SHP77 (cell line): ENCODE data around the gene SEPHS1.
"Not testable (repeated sequence)": the region's sequence is repeated elsewhere in the genome, so short reads cannot be mapped to it uniquely, and the experiment has no call there.

ENCODE experiments used
- DNase-seq, 2 experiments: peaks; one replicate each; lab custom pipeline; 2025; lab: John Stamatoyannopoulos, UW

SEPHS1 gene

DNA sequence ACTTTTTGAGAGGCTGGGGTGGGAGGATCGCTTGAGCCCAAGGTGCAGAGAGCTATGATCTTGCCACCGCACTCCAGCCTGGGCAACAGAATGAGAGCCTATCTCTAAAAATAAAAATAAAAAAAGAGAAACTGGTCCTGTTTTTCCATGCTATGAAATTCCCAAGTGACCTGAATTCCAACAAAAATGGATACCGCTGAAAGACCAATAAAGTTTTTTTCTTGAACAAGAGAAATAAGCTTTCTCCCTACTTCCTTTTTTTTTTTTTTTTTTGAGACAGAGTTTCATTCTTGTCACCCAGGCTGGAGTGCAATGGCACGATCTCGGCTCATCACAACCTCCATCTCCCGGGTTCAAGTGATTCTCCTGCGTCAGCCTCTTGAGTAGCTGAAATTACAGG, 12.5 kb upstream of the SEPHS1 start:
- no peak for DNase-seq

DNA sequence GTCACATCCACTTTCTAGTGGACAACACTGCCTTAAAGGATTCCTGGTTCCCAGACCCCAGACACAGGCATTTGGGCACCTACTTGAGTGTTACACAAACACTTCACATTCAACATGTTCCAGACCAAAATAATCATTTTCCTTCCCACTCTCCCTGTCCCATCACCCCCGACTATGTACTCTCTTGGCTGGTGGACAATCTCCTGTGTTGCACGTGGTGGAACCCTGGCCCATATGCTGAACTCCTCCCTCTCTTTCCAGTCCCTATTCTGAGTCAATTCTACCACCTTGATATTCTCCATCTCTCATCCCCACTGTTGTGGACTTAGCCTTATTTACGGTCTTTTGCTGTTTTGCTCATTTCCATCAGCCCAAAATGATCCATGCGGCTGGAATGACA, 8.3 kb upstream of the SEPHS1 start:
- no peak for DNase-seq

DNA sequence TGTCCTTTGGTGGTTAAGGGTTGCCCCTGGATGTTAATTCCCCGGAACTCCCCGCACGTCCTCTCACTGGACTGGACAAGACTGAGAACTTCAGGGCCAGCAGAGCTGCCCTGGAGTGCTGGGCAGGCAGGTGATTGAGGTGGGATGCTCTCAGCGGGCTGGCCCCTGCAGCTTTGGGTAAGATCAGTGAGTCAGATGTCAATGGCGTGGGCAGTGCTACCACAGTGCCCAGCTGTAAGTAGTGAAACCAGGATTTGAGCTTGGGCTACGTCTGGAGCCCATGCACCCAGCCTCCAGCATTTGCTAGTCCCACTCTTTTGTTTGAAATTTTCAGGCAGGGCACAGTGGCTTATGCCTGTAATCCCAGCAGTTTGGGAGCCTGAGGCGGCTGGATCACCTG, 6.7 kb upstream of the SEPHS1 start:
- DNase-seq: no peak

DNA sequence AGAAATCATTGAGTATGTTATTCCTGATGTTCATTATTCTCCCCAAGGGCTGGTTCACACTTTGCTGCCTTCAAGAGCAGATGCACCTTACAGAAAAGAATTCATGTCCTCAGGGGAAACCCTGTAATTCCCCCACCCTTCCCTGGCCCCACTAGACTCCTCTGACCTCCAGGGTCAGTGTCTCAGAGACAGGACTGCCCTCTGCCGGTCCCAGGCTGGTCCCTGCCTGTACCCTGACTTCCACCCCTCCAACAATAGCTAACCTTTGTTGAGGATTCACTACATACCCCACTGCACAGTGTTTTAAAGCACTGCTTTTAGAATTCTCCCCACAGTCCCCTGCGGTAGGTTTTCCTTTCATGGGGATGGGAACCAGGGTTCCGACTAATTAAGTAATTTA, 4.4 kb upstream of the SEPHS1 start:
- DNase-seq: no peak

DNA sequence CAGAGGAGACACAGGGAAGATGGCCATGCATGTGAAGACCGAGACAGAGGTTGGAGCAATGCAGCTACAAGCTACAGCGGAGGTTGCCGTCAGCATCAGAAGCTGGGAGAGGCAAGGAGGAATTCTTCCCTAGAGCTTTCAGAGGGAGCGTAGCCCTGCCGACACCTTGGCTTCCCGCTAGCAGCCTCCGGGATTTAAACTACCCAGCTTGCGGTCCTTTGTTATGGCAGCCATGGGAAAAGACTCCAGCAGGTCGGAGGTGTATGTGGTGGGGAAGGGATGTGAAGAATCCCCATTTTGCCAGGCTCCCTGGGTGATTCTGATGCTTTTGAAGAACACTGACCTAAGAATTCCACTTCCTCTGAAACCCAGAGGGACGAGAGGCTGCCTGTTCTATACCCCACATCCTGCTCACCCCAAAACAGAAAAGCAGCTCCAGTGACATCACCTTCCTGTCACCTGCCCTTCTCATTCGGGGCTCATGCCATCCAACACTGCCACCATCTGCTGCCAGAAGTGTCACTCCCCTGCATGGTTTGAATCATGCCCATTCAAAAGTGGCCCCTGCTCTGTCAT, 3.3 kb upstream of the SEPHS1 start:
- no peak for DNase-seq

DNA sequence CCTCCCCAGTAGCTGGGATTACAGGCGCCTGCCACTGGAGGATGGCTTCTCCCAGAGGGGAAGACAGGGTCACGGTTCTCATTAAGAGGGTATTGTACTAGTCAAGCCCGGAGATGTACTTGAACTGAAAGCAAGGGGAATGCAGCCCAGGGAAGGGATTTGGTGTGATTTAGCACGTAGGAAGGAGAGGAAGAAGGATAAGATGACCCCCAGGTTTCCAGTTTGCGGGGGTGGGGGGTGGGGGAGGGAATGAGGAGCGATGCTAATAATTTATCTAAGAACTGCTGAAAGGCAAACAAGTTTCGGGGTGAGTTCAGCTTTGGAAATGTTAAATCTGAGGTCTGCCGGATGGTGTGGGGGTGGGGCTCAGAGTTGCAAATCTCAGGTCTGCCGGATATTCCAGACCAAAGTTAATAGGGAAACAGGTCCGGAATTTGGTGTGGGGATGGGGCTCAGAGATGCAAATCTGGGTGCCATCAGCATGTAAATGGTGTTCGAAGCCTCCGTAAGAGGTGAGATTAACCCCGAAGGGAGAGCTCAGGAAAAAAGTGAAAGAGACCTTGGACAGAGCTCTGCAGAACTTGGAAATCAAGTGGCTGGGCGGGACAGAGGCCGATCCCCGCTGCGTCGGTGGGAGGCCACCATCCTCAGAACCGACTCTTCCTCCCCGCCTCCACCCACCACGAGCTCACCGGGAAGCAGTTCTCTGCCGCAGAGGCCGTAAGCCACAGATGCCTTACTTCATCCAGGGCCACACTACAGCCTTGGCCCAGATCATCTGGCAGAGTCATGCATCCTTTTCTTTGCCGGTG, 1.6 kb upstream of the SEPHS1 start:
- DNase-seq: no peak

DNA sequence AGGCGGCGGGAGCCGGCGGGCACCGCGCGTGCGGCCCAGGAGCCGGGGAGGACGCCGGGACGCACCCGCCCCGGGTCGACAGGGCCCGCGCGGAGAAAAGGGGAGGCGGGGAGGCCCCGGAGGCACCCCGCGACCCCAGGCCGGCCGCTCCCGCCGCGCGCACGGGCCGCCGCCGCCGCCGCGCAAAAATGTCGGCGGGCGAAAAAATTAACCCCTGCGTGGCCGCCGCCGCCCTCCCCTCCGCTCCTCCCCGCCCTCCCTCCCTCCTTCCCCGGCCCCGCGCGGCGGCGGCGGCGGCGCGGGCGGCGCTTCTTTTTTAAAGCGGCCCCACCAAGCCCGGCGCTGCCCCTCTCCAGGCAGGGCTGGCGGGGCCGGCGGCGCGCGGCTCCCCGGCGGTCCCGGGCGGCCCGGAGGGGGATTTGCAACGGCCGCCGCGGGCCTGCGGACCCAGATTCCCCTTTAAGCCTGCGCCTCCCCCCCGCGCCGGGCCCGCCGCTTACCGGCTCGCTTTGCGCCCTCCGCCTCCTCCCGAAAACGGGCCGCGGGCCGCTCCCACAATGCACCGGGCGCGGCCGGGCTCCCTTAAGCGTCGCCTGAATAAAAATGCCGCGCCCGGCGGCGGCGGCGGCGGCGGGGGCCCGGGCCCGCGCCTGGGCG, 465 bp downstream of the SEPHS1 start:
- peak; percentile 62 to 72 for DNase-seq

DNA sequence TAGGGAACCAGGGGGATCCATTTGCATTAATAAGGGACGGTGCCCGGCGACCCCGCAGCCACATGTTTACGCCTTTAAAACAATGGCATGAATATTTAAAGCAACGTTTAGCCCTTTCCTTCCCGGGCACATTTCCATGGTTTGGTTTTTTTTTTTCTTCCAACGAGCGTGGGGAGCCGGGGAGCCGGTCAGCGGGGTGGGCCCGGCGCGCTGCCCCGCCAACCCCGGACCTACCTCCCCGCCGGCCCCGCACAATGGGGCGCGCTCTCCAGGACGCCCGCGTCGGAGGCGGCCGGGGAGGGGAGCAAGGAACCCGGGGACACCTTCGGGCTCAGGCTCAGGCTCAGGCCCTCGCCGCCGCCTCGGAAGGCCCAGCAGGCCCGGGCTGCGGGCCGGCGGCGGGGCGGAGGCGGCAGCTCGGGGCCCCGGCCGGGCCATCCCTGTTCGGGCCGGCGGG, 1.0 kb downstream of the SEPHS1 start:
- DNase-seq: no peak

DNA sequence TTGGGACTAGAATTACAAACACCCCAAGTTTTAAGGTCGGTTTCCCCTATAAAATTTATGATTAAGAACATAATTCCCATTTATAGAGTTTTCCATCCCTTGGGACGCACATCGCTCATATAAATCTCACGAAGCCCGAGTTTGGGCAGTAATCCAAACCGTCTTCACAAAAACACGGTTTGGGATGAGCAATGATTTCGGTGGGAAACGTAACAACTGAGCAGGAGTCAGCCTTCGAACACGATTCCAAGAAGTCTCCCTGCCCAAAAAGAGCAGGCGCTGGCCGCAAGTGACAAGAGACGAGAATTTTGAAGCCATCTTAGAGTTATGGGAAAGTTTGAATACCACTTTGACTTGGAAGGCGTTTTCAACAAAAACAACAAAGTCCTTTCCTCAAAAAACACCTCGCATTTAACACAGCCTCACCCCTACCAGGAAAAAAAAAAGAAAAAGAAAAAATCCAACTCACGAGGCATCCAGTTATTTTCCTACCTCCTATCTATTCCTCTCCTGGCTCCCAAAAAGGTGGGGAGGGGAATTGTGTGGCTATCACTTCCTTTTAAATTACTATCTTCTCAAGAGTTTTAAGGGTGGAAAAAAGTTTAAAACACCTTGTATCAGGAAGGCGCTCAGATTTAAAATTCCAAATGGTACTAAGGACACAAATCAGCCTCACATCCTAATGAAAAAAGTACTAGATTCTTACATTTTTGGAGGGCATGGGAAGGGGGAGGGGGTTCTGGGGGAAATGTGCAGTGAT, 1.6 kb downstream of the SEPHS1 start:
- no peak for DNase-seq

DNA sequence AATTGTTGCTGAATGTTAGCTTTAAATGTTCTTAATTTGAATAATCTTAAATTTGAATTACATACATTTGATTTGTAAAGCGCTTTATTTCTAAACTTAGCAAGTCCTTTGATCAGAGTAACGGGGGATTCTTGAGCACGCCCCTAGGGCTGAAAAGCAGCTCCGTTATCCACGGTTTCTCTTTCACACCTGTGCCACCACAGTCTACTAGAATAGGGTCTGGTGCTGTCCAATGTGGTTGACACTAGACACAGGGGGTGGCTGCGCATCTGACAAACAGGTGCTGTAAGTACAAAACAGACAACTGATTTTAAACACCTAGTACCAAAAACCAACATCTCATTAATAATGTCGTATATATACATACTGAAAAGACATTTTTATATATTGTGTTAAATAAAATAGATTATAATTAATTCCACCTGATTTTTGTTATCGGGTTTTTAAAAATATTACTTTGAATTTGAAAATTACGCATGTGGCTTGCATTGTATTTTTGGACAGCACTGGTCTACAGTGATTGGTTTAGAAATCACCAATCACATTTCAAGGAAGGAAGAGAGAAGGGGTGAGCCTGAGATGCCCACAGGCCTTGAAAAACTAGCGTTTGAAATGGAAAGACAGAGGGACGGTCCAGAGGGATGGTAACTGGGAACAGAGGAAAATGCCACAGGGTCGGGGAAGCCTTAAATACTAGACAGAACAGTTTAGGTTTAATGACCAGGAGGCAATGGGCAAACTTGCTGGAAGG, 7.3 kb downstream of the SEPHS1 start:
- DNase-seq: no peak

DNA sequence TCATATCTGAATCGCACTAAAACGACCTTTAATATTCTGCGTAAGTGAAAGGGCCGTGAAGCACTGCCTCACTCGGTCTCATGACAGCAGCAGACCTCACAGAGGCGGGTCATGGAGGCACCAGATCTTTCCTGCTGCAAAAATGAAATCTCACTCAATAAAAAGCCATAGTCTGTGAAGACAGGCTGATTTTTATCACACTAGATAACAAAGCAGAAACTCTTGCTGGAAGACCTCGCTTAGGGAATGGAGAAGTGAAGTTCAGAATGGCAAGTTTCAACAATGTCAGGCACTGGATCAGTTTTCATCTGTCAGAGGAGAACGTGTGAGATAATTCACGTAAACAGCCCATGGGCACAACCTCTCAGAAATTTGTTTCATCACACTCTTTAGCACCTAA, 8.0 kb downstream of the SEPHS1 start:
- DNase-seq: no peak

DNA sequence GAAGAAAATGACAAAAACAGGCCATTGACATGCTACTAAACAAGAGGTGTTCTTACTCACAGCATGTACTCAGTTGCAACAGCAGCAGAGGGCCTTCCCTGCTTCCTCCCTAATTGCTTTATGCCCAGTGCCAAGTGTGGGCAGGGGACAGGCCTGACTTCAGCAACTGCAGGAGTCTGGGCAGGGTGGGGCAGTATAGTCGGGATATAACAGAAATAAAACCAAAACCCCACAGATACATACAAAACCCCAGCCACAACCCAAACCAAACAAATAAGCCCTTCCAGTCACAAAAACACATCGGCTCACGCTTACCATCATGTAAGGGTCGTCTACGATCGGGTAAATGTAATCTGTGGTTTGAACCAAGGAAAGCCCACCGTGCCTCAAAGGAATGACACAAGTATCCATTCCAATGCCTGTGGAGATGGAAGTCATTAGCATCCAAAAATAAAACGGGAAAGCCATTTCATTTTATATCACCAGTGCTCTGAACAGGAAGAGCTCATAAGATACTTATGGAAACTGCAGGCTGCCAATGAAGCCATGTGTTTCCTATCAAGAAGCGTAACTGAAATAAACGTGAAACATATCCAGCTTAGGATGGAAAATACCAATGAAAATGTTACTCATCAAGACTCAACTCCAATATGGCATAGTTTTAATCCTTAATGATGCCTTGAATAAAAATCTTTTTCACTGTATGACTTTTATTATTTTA, 9.5 kb downstream of the SEPHS1 start:
- no peak for DNase-seq

DNA sequence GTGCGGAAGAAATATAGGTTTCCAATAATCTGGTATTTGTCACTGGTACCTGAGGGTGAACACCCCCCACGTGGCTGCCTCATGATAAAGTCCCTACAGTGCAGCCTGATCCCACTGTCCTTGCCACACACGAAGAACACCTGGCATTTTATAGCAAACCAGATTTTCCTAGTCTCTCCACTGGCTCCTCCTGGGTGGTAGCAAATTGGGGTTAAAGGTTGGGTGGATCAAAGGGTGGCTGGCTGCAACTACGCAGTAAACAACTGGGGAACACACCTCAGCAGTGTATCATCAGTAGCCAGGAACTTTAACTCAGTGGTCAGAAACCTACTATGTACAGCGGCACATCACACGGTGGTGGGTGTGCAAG, 10.3 kb downstream of the SEPHS1 start:
- DNase-seq: no peak

DNA sequence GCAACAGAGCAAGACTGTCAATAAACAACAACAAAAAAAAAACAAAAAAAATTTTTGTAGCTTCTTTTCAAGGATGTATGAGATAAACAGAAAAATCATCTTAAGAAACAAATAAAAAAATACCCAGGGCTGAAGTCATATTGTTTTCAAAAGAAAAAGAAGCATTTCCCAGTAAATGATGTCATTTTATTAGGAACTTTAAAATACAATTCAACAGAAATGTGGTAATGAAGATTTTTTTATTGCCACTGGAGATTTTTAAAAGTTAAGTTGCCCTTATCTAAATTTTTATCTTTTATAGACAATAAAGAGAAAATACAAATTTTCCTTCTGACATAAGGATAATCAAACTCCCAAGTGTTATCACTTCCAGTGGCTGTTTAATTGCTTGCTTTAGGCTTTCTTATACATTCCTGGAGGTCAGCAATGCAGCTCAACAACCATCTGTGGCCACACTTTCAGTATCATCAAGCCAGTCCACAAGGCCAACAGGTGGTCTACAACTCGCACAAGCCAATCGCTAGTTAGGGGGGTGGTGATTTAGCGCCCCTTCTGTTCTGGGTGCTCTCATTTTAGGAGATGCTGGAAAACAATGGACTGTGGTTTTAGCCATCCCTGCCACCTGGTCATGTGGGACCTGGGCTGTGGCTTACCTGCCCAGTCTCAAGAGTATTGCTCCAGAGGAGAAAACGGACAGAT, 10.8 kb downstream of the SEPHS1 start:
- DNase-seq: no peak

DNA sequence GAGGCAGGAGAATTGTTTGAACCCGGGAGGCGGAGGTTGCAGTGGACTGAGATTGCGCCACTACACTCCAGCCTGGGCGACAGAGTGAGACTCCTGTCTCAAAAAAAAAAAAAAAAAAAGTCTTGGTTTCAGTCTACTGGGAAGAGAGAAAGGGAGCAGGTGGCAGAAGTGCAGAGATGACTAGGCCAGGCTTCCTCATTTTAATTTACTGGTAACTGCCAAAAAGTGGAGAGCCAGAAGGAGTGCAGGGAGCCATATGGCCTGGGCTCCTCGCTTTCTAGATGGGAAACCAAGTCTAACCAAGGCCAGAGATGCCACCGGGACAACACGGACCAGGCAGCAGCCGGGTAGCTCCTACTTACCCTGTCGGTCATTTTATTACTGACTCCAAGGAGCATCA, 12.2 kb downstream of the SEPHS1 start:
- DNase-seq: no peak

DNA sequence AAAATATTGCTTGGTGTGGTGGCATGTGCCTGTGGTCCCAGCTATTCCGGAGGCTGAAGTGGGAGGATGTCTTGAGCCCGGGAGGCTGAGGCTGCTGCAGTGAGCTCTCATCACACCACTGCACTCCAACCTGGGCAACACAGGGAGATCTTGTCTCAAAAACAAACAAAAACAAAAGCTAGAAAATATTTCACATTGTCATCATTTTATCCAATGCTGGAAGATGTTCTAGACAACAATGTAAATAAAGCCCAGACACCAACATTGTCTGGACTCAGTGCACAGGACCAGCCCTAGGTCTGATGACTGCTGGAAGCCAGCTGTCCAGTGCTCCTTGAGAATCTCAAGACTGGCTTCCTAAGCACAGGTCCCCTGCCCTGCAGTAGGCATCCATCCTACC, 13.5 kb downstream of the SEPHS1 start:
- no peak for DNase-seq

DNA sequence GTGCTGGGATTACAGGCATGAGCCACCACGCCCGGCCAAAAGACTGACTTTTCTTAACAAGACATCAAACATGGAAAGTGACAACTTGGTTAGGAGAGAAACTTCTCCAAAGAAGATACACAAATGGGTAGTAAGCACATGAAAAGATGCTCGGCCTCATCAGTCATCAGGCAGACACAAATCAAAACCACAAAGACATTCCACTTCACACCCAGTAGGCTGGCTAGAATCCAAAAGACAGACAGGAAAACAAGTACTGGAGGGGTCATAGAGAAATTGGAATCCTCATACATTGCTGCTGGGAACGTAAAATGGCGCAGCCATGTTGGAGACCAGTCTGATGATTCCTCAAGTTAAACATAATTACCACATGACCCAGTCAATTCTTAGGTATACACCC, 16.4 kb downstream of the SEPHS1 start:
- DNase-seq: no peak

DNA sequence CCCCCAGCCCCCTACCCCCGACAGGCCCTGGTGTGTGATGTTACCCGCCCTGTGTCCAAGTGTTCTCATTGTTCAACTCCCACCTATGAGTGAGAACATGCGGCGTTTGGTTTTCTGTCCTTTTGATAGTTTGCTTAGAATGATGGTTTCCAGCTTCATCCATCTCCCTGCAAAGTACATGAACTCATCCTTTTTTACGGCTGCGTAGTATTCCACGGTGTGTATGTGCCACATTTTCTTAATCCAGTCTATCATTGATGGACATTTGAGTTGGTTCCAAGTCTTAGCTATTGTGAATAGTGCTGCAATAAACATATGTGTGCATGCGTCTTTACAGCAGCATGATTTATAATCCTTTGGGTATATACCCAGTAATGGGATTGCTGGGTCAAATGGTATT, 17.1 kb downstream of the SEPHS1 start:
- not testable (repeated sequence) for DNase-seq

DNA sequence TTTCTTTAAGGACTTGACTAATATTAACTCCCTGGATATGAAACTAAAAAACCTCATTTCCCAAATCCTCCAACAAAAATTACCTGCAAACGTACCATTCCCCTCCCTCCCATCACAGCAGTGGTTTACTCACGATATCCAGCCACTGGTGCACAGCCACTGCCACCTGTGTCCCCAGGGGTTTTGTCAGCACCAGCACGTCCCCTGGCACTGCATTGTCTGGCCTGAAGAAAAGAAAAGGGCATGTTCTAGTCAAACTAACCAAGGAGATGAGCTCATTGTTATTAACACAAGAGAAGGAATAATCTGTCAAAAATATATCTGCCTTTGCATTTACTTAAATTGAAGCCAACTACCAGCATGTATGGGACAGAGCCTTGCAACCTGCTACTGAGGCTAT, 18.5 kb downstream of the SEPHS1 start:
- no peak for DNase-seq

DNA sequence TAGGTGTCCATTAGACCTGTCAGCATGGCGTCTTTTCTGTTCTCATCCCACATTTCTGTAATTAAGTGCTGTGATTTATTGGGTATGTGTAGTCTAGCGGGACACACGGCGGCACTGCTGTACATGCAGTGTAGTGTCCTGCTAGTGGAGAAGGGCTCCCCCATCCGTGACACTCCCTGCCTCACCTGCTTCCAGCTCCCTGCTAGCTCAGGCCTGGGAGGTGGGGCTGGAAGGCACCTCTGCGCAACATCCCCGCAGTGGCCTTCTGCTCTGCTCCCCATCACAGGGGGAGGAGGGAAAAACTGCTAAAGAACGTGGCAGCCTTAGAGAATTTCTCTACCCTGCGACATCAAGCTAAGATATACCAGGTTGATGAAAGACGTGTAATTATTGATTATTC, 19.5 kb downstream of the SEPHS1 start:
- no peak for DNase-seq

DNA sequence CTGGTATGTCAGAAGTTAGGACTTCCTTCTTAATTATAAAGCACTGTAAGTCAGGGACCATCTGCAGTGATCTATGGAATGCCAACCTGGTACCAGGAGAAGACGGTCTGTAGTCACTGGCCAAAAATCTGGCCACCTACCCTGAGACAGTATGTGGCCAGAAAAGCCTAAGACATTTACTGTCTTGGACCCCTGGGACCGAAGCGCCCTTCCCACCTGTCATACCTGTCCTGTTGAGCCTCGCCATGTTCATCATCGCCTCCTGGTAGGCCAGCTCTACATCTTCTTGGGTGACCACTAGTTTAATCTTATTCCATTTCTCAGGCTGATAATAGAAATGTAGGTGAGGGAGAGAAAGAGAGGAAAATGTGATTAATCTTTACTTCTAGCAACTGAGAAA, 20.0 kb downstream of the SEPHS1 start:
- DNase-seq: no peak
